PFSK-1 (cell line): Measurements from ENCODE around the gene ATP2B2.

ENCODE experiments used
- FOXP2 ChIP-seq: optimal IDR thresholded peaks from 2 replicates; pipeline ENCODE3; 2011; ENCODE audit warnings: borderline replicate concordance, control low read depth, inconsistent platforms; ENCODE audit not compliant: insufficient read depth; ENCODE audit errors: extremely low read length, extremely low read depth
- POLR2AphosphoS5 ChIP-seq: IDR thresholded peaks from 2 replicates; pipeline ENCODE4 v1.6.1; 2012; ENCODE audit warnings: low read depth, mild to moderate bottlenecking, control low read depth, low read length, moderate library complexity
- SIN3A ChIP-seq: IDR thresholded peaks from 2 replicates; pipeline ENCODE4 v1.6.1; 2012; ENCODE audit warnings: mild to moderate bottlenecking, low read length, moderate library complexity, borderline replicate concordance; ENCODE audit not compliant: insufficient read depth
- TAF1 ChIP-seq: IDR thresholded peaks from 2 replicates; pipeline ENCODE4 v1.6.1; 2012; ENCODE audit warnings: low read length, control low read depth, borderline replicate concordance; ENCODE audit not compliant: insufficient read depth
- TF ChIP-seq, protein P1 (sequence below), 2 experiments: IDR thresholded peaks; 2 replicates each; pipeline versions ENCODE4 v1.6.1 to v1.8.0; 2011 to 2012; ENCODE audit warnings: low read depth in 2 of 2, low read length in 2 of 2, control low read depth in 1 of 2, inconsistent platforms in 1 of 2, mild to moderate bottlenecking in 1 of 2, moderate library complexity in 1 of 2; ENCODE audit not compliant: insufficient read depth in 1 of 2

The ATP2B2 gene

DNA sequence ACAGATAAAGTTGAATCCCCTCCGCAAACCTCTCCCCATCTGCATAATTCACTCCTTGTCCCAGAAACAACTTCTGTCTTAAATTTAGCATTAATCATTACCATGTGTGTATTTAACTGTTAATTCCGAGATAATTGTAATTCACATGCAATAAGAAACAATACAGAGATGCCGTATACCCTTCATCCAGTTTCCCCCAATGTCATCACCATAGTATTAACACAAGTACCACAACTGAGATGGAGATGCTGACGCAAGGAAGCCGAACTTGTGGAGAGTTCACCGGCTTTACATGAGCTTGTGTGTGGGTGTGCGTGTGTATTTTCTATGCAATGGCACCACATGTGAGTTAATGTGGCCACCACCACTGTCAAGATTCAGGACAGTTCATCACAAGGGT is 144.9 kb downstream of the ATP2B2 start:
- TF ChIP-seq SIN3A (no peak), TAF1 (no peak), FOXP2 (no peak), POLR2AphosphoS5 (no peak)
- TF ChIP-seq, protein P1, sequence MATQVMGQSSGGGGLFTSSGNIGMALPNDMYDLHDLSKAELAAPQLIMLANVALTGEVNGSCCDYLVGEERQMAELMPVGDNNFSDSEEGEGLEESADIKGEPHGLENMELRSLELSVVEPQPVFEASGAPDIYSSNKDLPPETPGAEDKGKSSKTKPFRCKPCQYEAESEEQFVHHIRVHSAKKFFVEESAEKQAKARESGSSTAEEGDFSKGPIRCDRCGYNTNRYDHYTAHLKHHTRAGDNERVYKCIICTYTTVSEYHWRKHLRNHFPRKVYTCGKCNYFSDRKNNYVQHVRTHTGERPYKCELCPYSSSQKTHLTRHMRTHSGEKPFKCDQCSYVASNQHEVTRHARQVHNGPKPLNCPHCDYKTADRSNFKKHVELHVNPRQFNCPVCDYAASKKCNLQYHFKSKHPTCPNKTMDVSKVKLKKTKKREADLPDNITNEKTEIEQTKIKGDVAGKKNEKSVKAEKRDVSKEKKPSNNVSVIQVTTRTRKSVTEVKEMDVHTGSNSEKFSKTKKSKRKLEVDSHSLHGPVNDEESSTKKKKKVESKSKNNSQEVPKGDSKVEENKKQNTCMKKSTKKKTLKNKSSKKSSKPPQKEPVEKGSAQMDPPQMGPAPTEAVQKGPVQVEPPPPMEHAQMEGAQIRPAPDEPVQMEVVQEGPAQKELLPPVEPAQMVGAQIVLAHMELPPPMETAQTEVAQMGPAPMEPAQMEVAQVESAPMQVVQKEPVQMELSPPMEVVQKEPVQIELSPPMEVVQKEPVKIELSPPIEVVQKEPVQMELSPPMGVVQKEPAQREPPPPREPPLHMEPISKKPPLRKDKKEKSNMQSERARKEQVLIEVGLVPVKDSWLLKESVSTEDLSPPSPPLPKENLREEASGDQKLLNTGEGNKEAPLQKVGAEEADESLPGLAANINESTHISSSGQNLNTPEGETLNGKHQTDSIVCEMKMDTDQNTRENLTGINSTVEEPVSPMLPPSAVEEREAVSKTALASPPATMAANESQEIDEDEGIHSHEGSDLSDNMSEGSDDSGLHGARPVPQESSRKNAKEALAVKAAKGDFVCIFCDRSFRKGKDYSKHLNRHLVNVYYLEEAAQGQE (IDR thresholded peaks at IDR 0.05; ENCODE audit: insufficient read depth in 1 of 2, low read depth in 2 of 2, low read length in 2 of 2), result no peak

GRCh38 chr3:10359761-10360161 is 145.6 kb downstream of the ATP2B2 start:
- TF ChIP-seq FOXP2 (no peak), POLR2AphosphoS5 (no peak), TAF1 (no peak), SIN3A (no peak)
- TF ChIP-seq, protein P1 (IDR thresholded peaks at IDR 0.05; ENCODE audit: insufficient read depth in 1 of 2, low read depth in 2 of 2, low read length in 2 of 2), result no peak

DNA sequence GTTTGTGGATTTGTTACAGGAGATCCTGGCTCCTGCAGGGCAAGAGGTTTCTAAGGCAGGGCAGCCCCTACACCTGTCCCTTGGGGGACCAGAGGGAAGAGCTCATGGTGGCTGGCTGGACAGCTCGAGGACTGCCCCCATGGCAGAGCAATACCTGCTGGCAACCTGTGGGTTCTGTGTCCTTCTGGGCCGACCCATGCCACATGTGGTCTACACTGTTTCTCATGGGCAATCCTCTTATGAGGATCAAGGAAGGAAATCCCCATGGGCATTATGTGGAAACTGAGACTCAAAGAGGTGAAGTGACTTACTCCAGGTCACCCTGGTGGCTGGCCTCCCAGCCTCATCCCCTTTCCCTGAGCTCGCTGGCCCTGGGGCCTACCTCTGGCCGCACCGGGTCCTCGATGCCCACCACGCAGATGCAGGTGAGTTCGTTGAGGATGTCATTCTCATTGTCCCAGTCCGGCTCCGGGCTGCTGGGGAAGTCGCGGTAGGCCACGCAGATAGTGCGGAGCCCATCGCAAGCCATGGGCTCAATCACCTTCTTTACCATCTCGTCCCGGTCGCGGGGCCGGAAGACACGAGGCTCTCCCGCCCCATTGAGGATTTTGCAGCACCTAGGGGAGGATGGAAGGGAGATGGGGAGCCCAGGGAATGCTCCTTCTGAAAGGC is 146.9 kb downstream of the ATP2B2 start:
- TF ChIP-seq POLR2AphosphoS5 (no peak), SIN3A (no peak), TAF1 (no peak), FOXP2 (no peak)
- TF ChIP-seq, protein P1 (IDR thresholded peaks at IDR 0.05; ENCODE audit: insufficient read depth in 1 of 2, low read depth in 2 of 2, low read length in 2 of 2), result no peak

GRCh38 chr3:10357592-10358308 is 147.6 kb downstream of the ATP2B2 start:
- TF ChIP-seq, protein P1 (IDR thresholded peaks at IDR 0.05; ENCODE audit: insufficient read depth in 1 of 2, low read depth in 2 of 2, low read length in 2 of 2), result no peak
- TF ChIP-seq POLR2AphosphoS5 (no peak), FOXP2 (no peak), SIN3A (no peak), TAF1 (no peak)
